IPS-NIHi7 (cell line): ENCODE results near the gene LIMS3.
"Not testable (repeated sequence)": the region's sequence is repeated elsewhere in the genome, so short reads cannot be mapped to it uniquely, and the experiment has no call there.

Experiments
- DNase-seq: peaks from one replicate; pipeline ENCODE4 v3.0.0; 2012; ENCODE audit warnings: mixed read lengths; ENCODE audit errors: extremely low spot score

The LIMS3 gene

GRCh38 chr2:109924481-109924880 is 26.0 kb downstream of the LIMS3 start:
- not testable (repeated sequence) for DNase-seq

- not testable (repeated sequence) for DNase-seq
Measured at GRCh38 chr2:109927803-109928202, 29.3 kb downstream of the LIMS3 start.

GRCh38 chr2:109929222-109929621 is 30.7 kb downstream of the LIMS3 start:
- not testable (repeated sequence) for DNase-seq

GRCh38 chr2:109936534-109936933 is 38.0 kb downstream of the LIMS3 start:
- not testable (repeated sequence) for DNase-seq

GRCh38 chr2:109945362-109945761 is 46.9 kb downstream of the LIMS3 start:
- not testable (repeated sequence) for DNase-seq

GRCh38 chr2:109947262-109947958 is 48.9 kb downstream of the LIMS3 start:
- DNase-seq, result not testable (repeated sequence)

- DNase-seq, result not testable (repeated sequence)
Measured at GRCh38 chr2:109947959-109948520, 49.6 kb downstream of the LIMS3 start.

GRCh38 chr2:109950146-109950843 is 51.8 kb downstream of the LIMS3 start:
- DNase-seq, result not testable (repeated sequence)

GRCh38 chr2:109963942-109964341 is 65.5 kb downstream of the LIMS3 start:
- DNase-seq, result not testable (repeated sequence)

GRCh38 chr2:109965482-109965881 is 67.0 kb downstream of the LIMS3 start:
- not testable (repeated sequence) for DNase-seq

GRCh38 chr2:109966107-109966736 is 67.7 kb downstream of the LIMS3 start:
- DNase-seq, result not testable (repeated sequence)

- not testable (repeated sequence) for DNase-seq
Measured at GRCh38 chr2:109966858-109967257, 68.4 kb downstream of the LIMS3 start.

- DNase-seq, result not testable (repeated sequence)
Measured at GRCh38 chr2:109969864-109970263, 71.4 kb downstream of the LIMS3 start.

- DNase-seq, result not testable (repeated sequence)
Measured at GRCh38 chr2:109971710-109972109, 73.2 kb downstream of the LIMS3 start.
